ENCODE measurements around the gene RAP1GAP2.
"Not testable (repeated sequence)": the region's sequence is repeated elsewhere in the genome, so short reads cannot be mapped to it uniquely, and the experiment has no call there.

Gene RAP1GAP2

GRCh38 chr17:3063507-3063906 lies 267.3 kb downstream of the RAP1GAP2 start, which contains the start of gene OR1D5:
Gene OR1D5, minus strand, starts transcription at chr17:3063607. Its CDS starts 0 bp downstream, at chr17:3063607.
- not testable (repeated sequence) for DNase-seq

- DNase-seq = not testable (repeated sequence)
These were observed 269.0 kb downstream of the RAP1GAP2 start for GRCh38 chr17:3065192-3065591.

GRCh38 chr17:3073850-3074249 lies 277.6 kb downstream of the RAP1GAP2 start:
- not testable (repeated sequence) for DNase-seq

Measured in activated naive CD4-positive, alpha-beta T cell treated with anti-CD3 and anti-CD28 coated beads, Interleukin-2, amount 50 U/mL, for 16 hours (primary cell).